Fibroblast of mammary gland (primary cell): Measurements from ENCODE around the gene FMO3.
A peak's percentile ranks its signal among the peaks of the same experiment; 100 is the strongest.

Experiments used
- DNase-seq: peaks from one replicate; pipeline ENCODE4 v3.0.0-alpha.2; 2010; ENCODE audit warnings: low read depth
- H3K4me3 ChIP-seq: 2 replicates; pipeline ENCODE4 v1.5.1; 2011; ENCODE audit warnings: low read depth, mild to moderate bottlenecking, low read length, moderate library complexity; ENCODE audit not compliant: control insufficient read depth
- CTCF ChIP-seq: conservative IDR thresholded peaks from 2 replicates; pipeline ENCODE4 v1.5.1; 2011; ENCODE audit warnings: low read depth, low read length, inconsistent platforms; ENCODE audit not compliant: control insufficient read depth, insufficient read depth

The FMO3 gene

GRCh38 chr1:171103862-171104261 is 13.2 kb downstream of the FMO3 start:
- H3K4me3 ChIP-seq: no peak overlapping the region
- TF ChIP-seq CTCF: no peak
- no peak for DNase-seq

GRCh38 chr1:171107262-171107940 is 16.7 kb downstream of the FMO3 start:
- no peak overlapping the region for H3K4me3 ChIP-seq
- peak; percentile 29 for DNase-seq
- no peak for TF ChIP-seq CTCF

GRCh38 chr1:171107969-171108368 is 17.3 kb downstream of the FMO3 start:
- H3K4me3 ChIP-seq: no peak overlapping the region
- no peak for TF ChIP-seq CTCF
- no peak for DNase-seq

GRCh38 chr1:171109966-171110365 is 19.3 kb downstream of the FMO3 start:
- no peak for TF ChIP-seq CTCF
- H3K4me3 ChIP-seq: no peak overlapping the region
- DNase-seq: no peak

- no peak for TF ChIP-seq CTCF
- no peak overlapping the region for H3K4me3 ChIP-seq
- peak; percentile 76 for DNase-seq
These were observed 20.1 kb downstream of the FMO3 start for GRCh38 chr1:171110621-171111326.

GRCh38 chr1:171112119-171112518 is 21.4 kb downstream of the FMO3 start:
- DNase-seq: no peak
- no peak overlapping the region for H3K4me3 ChIP-seq
- TF ChIP-seq CTCF: no peak

- no peak overlapping the region for H3K4me3 ChIP-seq
- no peak for DNase-seq
- no peak for TF ChIP-seq CTCF
These were observed 22.7 kb downstream of the FMO3 start for GRCh38 chr1:171113382-171113781.
